ENCODE results near the gene HSD17B3. TPM values are rescaled to one million over a fixed set of nuclear protein-coding genes. Genes with fewer than 3 reads are reported as not detected.

The HSD17B3 gene
- total and polyA plus RNA-seq, 2 experiments from 2014 or later = not detected

- peaks cover 3% of the 10 kb centered on the region; the same call in 2 of the 3 replicates for H3K36me3 Mint-ChIP-seq (ENCODE audit: low read depth)
- Histone ChIP-seq H4K20me1 (replicated peaks; ENCODE audit: insufficient read depth) (no peaks in the 10 kb centered on the region), H3K36me3 (ENCODE audit: insufficient read depth) (no peaks in the 10 kb centered on the region), H3F3A (replicated peaks; ENCODE audit: low read depth) (no peaks in the 10 kb centered on the region), H3K79me2 (replicated peaks; ENCODE audit: insufficient read depth) (no peaks in the 10 kb centered on the region), H2AFZ (no peak overlapping the region), H3K4me3 (no peak overlapping the region), H3K27ac (ENCODE audit: low read depth) (no peak overlapping the region), H3K27me3 (ENCODE audit: insufficient read depth) (peaks cover 21% of the 10 kb centered on the region), H3K9me2 (ENCODE audit: insufficient read depth) (peaks cover 5% of the 10 kb centered on the region; the same call in 1 of the 2 replicates), H3K4me1 (ENCODE audit: insufficient read depth) (peaks cover 4% of the 10 kb centered on the region; the same call in 1 of the 2 replicates), H3K4me2 (no peak overlapping the region)
- DNase-seq (ENCODE audit: low spot score) = no peak
- TF ChIP-seq ZNF462 (CRISPR knock-in tag; IDR thresholded peaks at IDR 0.05) = no peak
- no peak for TF ChIP-seq NANOG (IDR thresholded peaks at IDR 0.05; ENCODE audit: borderline replicate concordance)
- no peak for TF ChIP-seq JUNB (IDR thresholded peaks at IDR 0.05; ENCODE audit: unreplicated experiment)
- TF ChIP-seq EZH2phosphoT487 (IDR thresholded peaks at IDR 0.05; ENCODE audit: unreplicated experiment) = no peak
- TF ChIP-seq CREB1 (CRISPR knock-in tag; IDR thresholded peaks at IDR 0.05; ENCODE audit: low read depth) = no peak
- TF ChIP-seq POLR2AphosphoS5 (IDR thresholded peaks at IDR 0.05; ENCODE audit: low read depth) = no peak
- TF ChIP-seq ZNF331 (CRISPR knock-in tag; IDR thresholded peaks at IDR 0.05; ENCODE audit: low read depth) = no peak
- no peak for TF ChIP-seq ZNF114 (CRISPR knock-in tag; IDR thresholded peaks at IDR 0.05)
- TF ChIP-seq, protein P1, sequence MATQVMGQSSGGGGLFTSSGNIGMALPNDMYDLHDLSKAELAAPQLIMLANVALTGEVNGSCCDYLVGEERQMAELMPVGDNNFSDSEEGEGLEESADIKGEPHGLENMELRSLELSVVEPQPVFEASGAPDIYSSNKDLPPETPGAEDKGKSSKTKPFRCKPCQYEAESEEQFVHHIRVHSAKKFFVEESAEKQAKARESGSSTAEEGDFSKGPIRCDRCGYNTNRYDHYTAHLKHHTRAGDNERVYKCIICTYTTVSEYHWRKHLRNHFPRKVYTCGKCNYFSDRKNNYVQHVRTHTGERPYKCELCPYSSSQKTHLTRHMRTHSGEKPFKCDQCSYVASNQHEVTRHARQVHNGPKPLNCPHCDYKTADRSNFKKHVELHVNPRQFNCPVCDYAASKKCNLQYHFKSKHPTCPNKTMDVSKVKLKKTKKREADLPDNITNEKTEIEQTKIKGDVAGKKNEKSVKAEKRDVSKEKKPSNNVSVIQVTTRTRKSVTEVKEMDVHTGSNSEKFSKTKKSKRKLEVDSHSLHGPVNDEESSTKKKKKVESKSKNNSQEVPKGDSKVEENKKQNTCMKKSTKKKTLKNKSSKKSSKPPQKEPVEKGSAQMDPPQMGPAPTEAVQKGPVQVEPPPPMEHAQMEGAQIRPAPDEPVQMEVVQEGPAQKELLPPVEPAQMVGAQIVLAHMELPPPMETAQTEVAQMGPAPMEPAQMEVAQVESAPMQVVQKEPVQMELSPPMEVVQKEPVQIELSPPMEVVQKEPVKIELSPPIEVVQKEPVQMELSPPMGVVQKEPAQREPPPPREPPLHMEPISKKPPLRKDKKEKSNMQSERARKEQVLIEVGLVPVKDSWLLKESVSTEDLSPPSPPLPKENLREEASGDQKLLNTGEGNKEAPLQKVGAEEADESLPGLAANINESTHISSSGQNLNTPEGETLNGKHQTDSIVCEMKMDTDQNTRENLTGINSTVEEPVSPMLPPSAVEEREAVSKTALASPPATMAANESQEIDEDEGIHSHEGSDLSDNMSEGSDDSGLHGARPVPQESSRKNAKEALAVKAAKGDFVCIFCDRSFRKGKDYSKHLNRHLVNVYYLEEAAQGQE (IDR thresholded peaks at IDR 0.05; ENCODE audit: unreplicated experiment) = no peak
- no peak for TF ChIP-seq EZH2 (IDR thresholded peaks at IDR 0.05; ENCODE audit: low read depth, unreplicated experiment)
- no peak for TF ChIP-seq CTCF (conservative IDR thresholded peaks at IDR 0.05; ENCODE audit: low read depth in 2 of 2)
- no peak for TF ChIP-seq STAT1 (IDR thresholded peaks at IDR 0.05; ENCODE audit: unreplicated experiment)
- TF ChIP-seq, protein P2, sequence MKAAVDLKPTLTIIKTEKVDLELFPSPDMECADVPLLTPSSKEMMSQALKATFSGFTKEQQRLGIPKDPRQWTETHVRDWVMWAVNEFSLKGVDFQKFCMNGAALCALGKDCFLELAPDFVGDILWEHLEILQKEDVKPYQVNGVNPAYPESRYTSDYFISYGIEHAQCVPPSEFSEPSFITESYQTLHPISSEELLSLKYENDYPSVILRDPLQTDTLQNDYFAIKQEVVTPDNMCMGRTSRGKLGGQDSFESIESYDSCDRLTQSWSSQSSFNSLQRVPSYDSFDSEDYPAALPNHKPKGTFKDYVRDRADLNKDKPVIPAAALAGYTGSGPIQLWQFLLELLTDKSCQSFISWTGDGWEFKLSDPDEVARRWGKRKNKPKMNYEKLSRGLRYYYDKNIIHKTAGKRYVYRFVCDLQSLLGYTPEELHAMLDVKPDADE (IDR thresholded peaks at IDR 0.05) = no peak
- peaks cover 21% of the 10 kb centered on the region for H3K27me3 Mint-ChIP-seq (ENCODE audit: insufficient read depth, low read depth, poor library complexity)
- H3K4me3 Mint-ChIP-seq = no peak overlapping the region
- no peak for ATAC-seq
- no peak overlapping the region for H3K27ac Mint-ChIP-seq
- H3K9me3 Mint-ChIP-seq = peaks cover 13% of the 10 kb centered on the region
- peaks cover 20% of the 10 kb centered on the region for H3K4me1 Mint-ChIP-seq
Measured at GRCh38 chr9:96215841-96216240, 86.1 kb downstream of the HSD17B3 start.

Measured in GM23338 (cell line).